ENCODE results near the gene AP5B1. TPM values are rescaled to one million over a fixed set of nuclear protein-coding genes. Genes with fewer than 3 reads are reported as not detected.

AP5B1 gene
- total RNA-seq, 1 experiment from 2014 or later, result 9.4 TPM

- TF ChIP-seq CTCF (conservative IDR thresholded peaks at IDR 0.05), result no peak
- H3T11ph ChIP-seq (ENCODE audit: low read length), result no peak overlapping the region
- H3K4me1 Mint-ChIP-seq, result peaks cover 0 to 2% of the 10 kb centered on the region in 2 experiments; a peak in 1 of 4 replicates
- no peak overlapping the region for H4K8ac ChIP-seq (replicated peaks; ENCODE audit: insufficient read length, low read depth, low read length)
- H2BK15ac ChIP-seq (ENCODE audit: low read depth, low read length), result no peak overlapping the region
- H3K27ac ChIP-seq (ENCODE audit: insufficient read length, low read depth, low read length), result no peak overlapping the region
- H3K18ac ChIP-seq (ENCODE audit: insufficient read length, low read depth, low read length), result no peak overlapping the region
- no peak overlapping the region for H2AFZ ChIP-seq (ENCODE audit: low read length)
- no CpG with 5 or more reads among the region's 8 CpGs for WGBS (ENCODE audit: extremely low coverage, insufficient read length, low lambda C conversion rate)
- H3K36me3 Mint-ChIP-seq (ENCODE audit: insufficient read depth in 1 of 3, low read depth in 3 of 3), result peaks cover 0 to 18% (median 8%) of the 10 kb centered on the region in 3 experiments; a peak in 4 of 7 replicates
- H2BK120ac ChIP-seq (ENCODE audit: low read depth, low read length, poor library complexity, severe bottlenecking), result no peak overlapping the region
- no peak overlapping the region for H2BK5ac ChIP-seq (ENCODE audit: insufficient read length, low read length)
- peak overlapping the region in 1 of 3 experiments; percentile 85; a peak in 2 of 7 replicates for H3K27ac Mint-ChIP-seq
- H4K91ac ChIP-seq (ENCODE audit: insufficient read length, low read depth, low read length), result no peak overlapping the region
- H3K14ac ChIP-seq (ENCODE audit: insufficient read depth, low read length), result no peak overlapping the region
- H3K79me1 ChIP-seq (ENCODE audit: insufficient read depth, low read depth, low read length, poor library complexity, severe bottlenecking), result no peaks in the 10 kb centered on the region
- peaks cover 0 to 2% of the 10 kb centered on the region in 2 experiments; a peak in 1 of 5 replicates for H3K9me3 Mint-ChIP-seq
- H3K23me2 ChIP-seq (ENCODE audit: insufficient read length, low read depth, low read length, poor library complexity, severe bottlenecking), result peaks cover 9% of the 10 kb centered on the region
- H3K27me3 ChIP-seq (ENCODE audit: insufficient read depth, low read length), result no peaks in the 10 kb centered on the region
- no peak overlapping the region for H4K5ac ChIP-seq (ENCODE audit: insufficient read length, low read depth, low read length)
- H2BK20ac ChIP-seq (ENCODE audit: low read depth, low read length, poor library complexity, severe bottlenecking), result no peak overlapping the region
- no peak overlapping the region for H3K23ac ChIP-seq (ENCODE audit: insufficient read length, low read depth, low read length)
- no peaks in the 10 kb centered on the region for H3K4me1 ChIP-seq (ENCODE audit: insufficient read depth, low read length)
- H3K9me3 ChIP-seq (ENCODE audit: control insufficient read depth, low read depth, low read length), result no peaks in the 10 kb centered on the region
- H3K4me2 ChIP-seq (ENCODE audit: insufficient read depth, insufficient read length, low read length), result no peak overlapping the region
- H3K56ac ChIP-seq (ENCODE audit: insufficient read length, low read depth, low read length), result no peak overlapping the region
- no peak for DNase-seq
- H3K79me2 ChIP-seq (ENCODE audit: insufficient read depth, low read length), result no peaks in the 10 kb centered on the region
- no peak overlapping the region for H3K4ac ChIP-seq (ENCODE audit: low read depth, low read length)
- no peak overlapping the region for H3K9ac ChIP-seq (ENCODE audit: extremely low read depth, insufficient read length, low read length)
- H3K27me3 Mint-ChIP-seq (ENCODE audit: low read depth), result peaks cover 7% of the 10 kb centered on the region
- H3K4me3 Mint-ChIP-seq, result no peak overlapping the region
- no peak overlapping the region for H2AK5ac ChIP-seq (ENCODE audit: insufficient read length, low read length)
- no peaks in the 10 kb centered on the region for H4K20me1 ChIP-seq (ENCODE audit: control insufficient read depth, insufficient read depth, insufficient read length)
- no peak overlapping the region for H2BK12ac ChIP-seq (ENCODE audit: insufficient read length, low read depth, low read length)
Observed at GRCh38 chr11:65777241-65777640, 3.5 kb downstream of the AP5B1 start.
